Measurements from ENCODE around the gene PER1. TPM values are rescaled to one million over a fixed set of nuclear protein-coding genes. Genes with fewer than 3 reads are reported as not detected.
A peak's percentile ranks its signal among the peaks of the same experiment; 100 is the strongest.

The PER1 gene
- total and polyA plus RNA-seq, 7 donors: 30.5 to 153 (median 67.6) TPM

GRCh38 chr17:8189041-8189710, 37.0 kb upstream of the PER1 start:
- peak overlapping the region; percentile 54 to 78 (median 68) for H3K4me3 ChIP-seq
- H3K9me3 ChIP-seq: no peaks in the 10 kb centered on the region
- 3 to 5% methylated on average over 67 of the region's 67 CpGs for WGBS, 2 donors
- no peaks in the 10 kb centered on the region for H3K27me3 ChIP-seq
- peaks cover 0 to 54% (median 41%) of the 10 kb centered on the region in 4 donors for H3K4me1 ChIP-seq
- no peaks in the 10 kb centered on the region for H3K36me3 ChIP-seq
- H3K27ac ChIP-seq: peak overlapping the region; percentile 81 to 99 (median 96)
- intact Hi-C loops (cut with DNase I): loop anchor here (1.0 kb wide), 1 partner anchor 59 kb away; the partner anchor contains the start of gene CTC1
- TF ChIP-seq CTCF (IDR thresholded peaks at IDR 0.05): no peak
- no peak for TF ChIP-seq EP300 (IDR thresholded peaks at IDR 0.05)
- no peak for TF ChIP-seq POLR2AphosphoS5 (IDR thresholded peaks at IDR 0.05)
- no peak for TF ChIP-seq POLR2A (IDR thresholded peaks at IDR 0.05)
- no peak for DNase-seq

GRCh38 chr17:8188263-8188839, 36.1 kb upstream of the PER1 start:
- peak overlapping the region; percentile 81 to 99 (median 96) for H3K27ac ChIP-seq

GRCh38 chr17:8187517-8188262, 35.5 kb upstream of the PER1 start:
- WGBS, 2 donors: 1% methylated on average over 25 of the region's 25 CpGs
- Histone ChIP-seq H3K36me3 (no peaks in the 10 kb centered on the region), H3K4me1 (peaks cover 0 to 52% (median 40%) of the 10 kb centered on the region in 4 donors), H3K4me3 (peak overlapping the region; percentile 56 to 78 (median 71)), H3K9me3 (no peaks in the 10 kb centered on the region), H3K27me3 (no peaks in the 10 kb centered on the region), H3K27ac (peak overlapping the region; percentile 81 to 99 (median 96))
- intact Hi-C loops (cut with DNase I): no loop called here
- DNase-seq: peak; percentile 97
- peak; percentile 24 to 28 for TF ChIP-seq POLR2A (IDR thresholded peaks at IDR 0.05)
- TF ChIP-seq CTCF (IDR thresholded peaks at IDR 0.05): no peak
- peak; percentile 18 to 65 (median 63) for TF ChIP-seq POLR2AphosphoS5 (IDR thresholded peaks at IDR 0.05)
- no peak for TF ChIP-seq EP300 (IDR thresholded peaks at IDR 0.05)

More at GRCh38 chr17:8188263-8188839, 36.1 kb upstream of the PER1 start:
- peak overlapping the region; percentile 54 to 78 (median 68) for H3K4me3 ChIP-seq
- no peaks in the 10 kb centered on the region for H3K27me3 ChIP-seq
- TF ChIP-seq EP300 (IDR thresholded peaks at IDR 0.05): no peak
- no peak for TF ChIP-seq POLR2A (IDR thresholded peaks at IDR 0.05)
- no peak for TF ChIP-seq POLR2AphosphoS5 (IDR thresholded peaks at IDR 0.05)
- TF ChIP-seq CTCF (IDR thresholded peaks at IDR 0.05): no peak
- no peaks in the 10 kb centered on the region for H3K9me3 ChIP-seq
- H3K4me1 ChIP-seq: peaks cover 0 to 54% (median 41%) of the 10 kb centered on the region in 4 donors
- 41 to 42% methylated on average over 12 of the region's 12 CpGs for WGBS, 2 donors
- DNase-seq: no peak
- H3K36me3 ChIP-seq: no peaks in the 10 kb centered on the region
- intact Hi-C loops (cut with DNase I): no loop called here

- Histone ChIP-seq H3K36me3 (no peaks in the 10 kb centered on the region), H3K4me3 (peak overlapping the region; percentile 56 to 76 (median 68)), H3K27me3 (no peaks in the 10 kb centered on the region), H3K9me3 (no peaks in the 10 kb centered on the region), H3K27ac (peak overlapping the region; percentile 81 to 99 (median 96)), H3K4me1 (peaks cover 0 to 45% (median 36%) of the 10 kb centered on the region in 4 donors)
- intact Hi-C loops (cut with DNase I): loop anchor here (1.0 kb wide), 2 partner anchors 34 to 49 kb away; no protein-coding TSS in a partner anchor
- 0 to 1% methylated on average over 32 of the region's 32 CpGs for WGBS, 2 donors
- no peak for TF ChIP-seq POLR2A (IDR thresholded peaks at IDR 0.05)
- TF ChIP-seq POLR2AphosphoS5 (IDR thresholded peaks at IDR 0.05): peak in 2 of 4 donors; percentile 6 to 33
- TF ChIP-seq CTCF (IDR thresholded peaks at IDR 0.05): no peak
- no peak for TF ChIP-seq EP300 (IDR thresholded peaks at IDR 0.05)
- peak; percentile 98 for DNase-seq
These were observed 34.7 kb upstream of the PER1 start for GRCh38 chr17:8186787-8187516.

Data from sigmoid colon (tissue), 7 donors.